ENCODE results near the gene RAPGEF6. TPM values are rescaled to one million over a fixed set of nuclear protein-coding genes. Genes with fewer than 3 reads are reported as not detected.

The RAPGEF6 gene
- total and polyA plus RNA-seq, 11 donors: 2.3 to 13.9 (median 8.6) TPM

DNA sequence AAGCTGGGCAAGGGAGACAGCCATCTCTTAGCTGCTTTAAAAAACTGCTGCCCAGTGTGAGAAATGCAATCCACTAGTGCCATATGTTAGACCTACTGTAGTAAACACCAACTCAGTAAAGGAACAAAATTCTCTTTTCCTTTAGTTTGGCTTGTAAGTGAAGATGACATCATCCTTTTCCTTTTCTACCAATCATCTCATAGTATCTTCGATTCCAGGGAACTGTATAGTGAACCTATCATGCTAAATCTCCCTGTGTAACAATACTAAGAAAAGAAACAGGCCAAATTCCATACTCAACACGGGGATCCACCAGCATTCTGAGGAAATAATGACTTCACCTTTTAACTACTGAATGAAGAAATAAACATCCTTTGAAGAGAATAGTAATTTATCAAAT, 100.1 kb downstream of the RAPGEF6 start:
- H3K36me3 ChIP-seq: peaks cover 0 to 3% (median 0%) of the 10 kb centered on the region in 9 donors
- TF ChIP-seq, protein P1, sequence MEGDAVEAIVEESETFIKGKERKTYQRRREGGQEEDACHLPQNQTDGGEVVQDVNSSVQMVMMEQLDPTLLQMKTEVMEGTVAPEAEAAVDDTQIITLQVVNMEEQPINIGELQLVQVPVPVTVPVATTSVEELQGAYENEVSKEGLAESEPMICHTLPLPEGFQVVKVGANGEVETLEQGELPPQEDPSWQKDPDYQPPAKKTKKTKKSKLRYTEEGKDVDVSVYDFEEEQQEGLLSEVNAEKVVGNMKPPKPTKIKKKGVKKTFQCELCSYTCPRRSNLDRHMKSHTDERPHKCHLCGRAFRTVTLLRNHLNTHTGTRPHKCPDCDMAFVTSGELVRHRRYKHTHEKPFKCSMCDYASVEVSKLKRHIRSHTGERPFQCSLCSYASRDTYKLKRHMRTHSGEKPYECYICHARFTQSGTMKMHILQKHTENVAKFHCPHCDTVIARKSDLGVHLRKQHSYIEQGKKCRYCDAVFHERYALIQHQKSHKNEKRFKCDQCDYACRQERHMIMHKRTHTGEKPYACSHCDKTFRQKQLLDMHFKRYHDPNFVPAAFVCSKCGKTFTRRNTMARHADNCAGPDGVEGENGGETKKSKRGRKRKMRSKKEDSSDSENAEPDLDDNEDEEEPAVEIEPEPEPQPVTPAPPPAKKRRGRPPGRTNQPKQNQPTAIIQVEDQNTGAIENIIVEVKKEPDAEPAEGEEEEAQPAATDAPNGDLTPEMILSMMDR (IDR thresholded peaks at IDR 0.05): no peak
- no peak for TF ChIP-seq POLR2A (IDR thresholded peaks at IDR 0.05)
- intact Hi-C loops (cut with DNase I): no loop called here
- no peaks in the 10 kb centered on the region for H3K9me3 ChIP-seq
- peaks cover 0 to 63% (median 16%) of the 10 kb centered on the region in 12 donors for H3K4me1 ChIP-seq
- 41 to 55% (median 50%) methylated on average over 2 of the region's 2 CpGs for WGBS, 4 donors
- DNase-seq (no peak), ATAC-seq (no peak)
- H3K4me3 ChIP-seq: no peak overlapping the region
- H3K27me3 ChIP-seq: no peaks in the 10 kb centered on the region
- H3K27ac ChIP-seq: no peak overlapping the region

DNA sequence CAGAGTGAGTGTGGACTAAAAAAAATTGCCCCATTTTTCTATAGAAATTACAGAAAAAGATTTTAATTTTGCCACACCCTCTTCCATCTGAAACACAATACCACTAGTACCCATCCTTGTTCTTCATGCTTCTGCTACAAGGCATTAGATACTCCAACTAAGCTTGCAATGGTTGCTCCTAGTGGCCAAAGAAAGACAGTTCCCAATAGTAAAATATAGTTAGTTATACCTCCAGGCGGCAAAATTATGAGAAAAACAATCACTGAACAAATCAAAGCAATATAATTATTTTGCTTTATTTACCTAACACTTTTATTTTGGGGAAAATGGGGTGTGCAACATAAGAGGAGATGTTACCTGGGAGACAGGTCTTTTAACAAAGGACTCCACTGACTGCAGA, 101.2 kb downstream of the RAPGEF6 start:
- WGBS, 4 donors: 96 to 99% (median 97%) methylated on average over 1 of the region's 1 CpG
- no peak for ATAC-seq
- Histone ChIP-seq H3K36me3 (no peaks in the 10 kb centered on the region), H3K4me1 (peaks cover 0 to 73% (median 16%) of the 10 kb centered on the region in 12 donors), H3K27ac (no peak overlapping the region), H3K4me3 (no peak overlapping the region), H3K27me3 (no peaks in the 10 kb centered on the region), H3K9me3 (no peaks in the 10 kb centered on the region)
- intact Hi-C loops (cut with DNase I): no loop called here
- TF ChIP-seq POLR2A (IDR thresholded peaks at IDR 0.05): no peak
- TF ChIP-seq, protein P1 (IDR thresholded peaks at IDR 0.05): peak in 6 of 12 donors; percentile 6 to 22 (median 16)
- no peak for DNase-seq

DNA sequence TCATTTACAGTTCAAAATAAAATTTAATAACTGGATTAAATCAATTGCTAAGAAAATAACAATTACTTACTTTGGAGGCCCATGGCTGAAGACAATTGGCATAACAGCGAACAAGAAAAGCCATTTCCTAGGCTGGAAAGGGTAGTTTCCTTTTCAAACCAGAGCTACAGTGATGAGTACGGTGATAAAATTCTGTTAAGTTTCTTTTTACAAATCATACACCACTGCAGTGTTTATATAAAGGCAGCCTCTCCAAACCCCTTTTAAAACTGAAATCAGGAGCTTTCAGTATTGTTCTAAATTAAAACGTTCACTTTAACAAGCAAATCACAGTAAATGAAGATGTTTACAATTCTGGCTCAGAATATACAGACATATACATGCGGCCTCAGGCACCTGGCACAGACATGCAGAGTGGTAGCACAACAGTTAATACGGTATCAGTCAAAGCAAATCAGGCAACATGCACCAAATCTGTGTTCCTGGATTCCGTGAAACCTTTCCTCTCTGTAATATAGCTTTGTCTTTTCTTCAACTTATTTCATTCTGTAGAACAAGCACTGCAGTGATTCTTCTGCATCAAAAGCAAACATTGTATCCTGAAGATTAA, 102.9 kb downstream of the RAPGEF6 start:
- TF ChIP-seq, protein P1 (IDR thresholded peaks at IDR 0.05): no peak
- TF ChIP-seq POLR2A (IDR thresholded peaks at IDR 0.05): no peak
- H3K27ac ChIP-seq: peak overlapping the region; percentile 9 to 64 (median 26)
- peaks cover 0 to 69% (median 16%) of the 10 kb centered on the region in 12 donors for H3K4me1 ChIP-seq
- H3K9me3 ChIP-seq: no peaks in the 10 kb centered on the region
- H3K27me3 ChIP-seq: no peaks in the 10 kb centered on the region
- peak in 1 of 4 donors; percentile 38 for ATAC-seq
- WGBS, 4 donors: 44 to 52% (median 51%) methylated on average over 6 of the region's 6 CpGs
- no peak for DNase-seq
- H3K36me3 ChIP-seq: no peaks in the 10 kb centered on the region
- peak overlapping the region in 8 of 12 donors; percentile 18 to 44 (median 36) for H3K4me3 ChIP-seq
- intact Hi-C loops (cut with DNase I): no loop called here

DNA sequence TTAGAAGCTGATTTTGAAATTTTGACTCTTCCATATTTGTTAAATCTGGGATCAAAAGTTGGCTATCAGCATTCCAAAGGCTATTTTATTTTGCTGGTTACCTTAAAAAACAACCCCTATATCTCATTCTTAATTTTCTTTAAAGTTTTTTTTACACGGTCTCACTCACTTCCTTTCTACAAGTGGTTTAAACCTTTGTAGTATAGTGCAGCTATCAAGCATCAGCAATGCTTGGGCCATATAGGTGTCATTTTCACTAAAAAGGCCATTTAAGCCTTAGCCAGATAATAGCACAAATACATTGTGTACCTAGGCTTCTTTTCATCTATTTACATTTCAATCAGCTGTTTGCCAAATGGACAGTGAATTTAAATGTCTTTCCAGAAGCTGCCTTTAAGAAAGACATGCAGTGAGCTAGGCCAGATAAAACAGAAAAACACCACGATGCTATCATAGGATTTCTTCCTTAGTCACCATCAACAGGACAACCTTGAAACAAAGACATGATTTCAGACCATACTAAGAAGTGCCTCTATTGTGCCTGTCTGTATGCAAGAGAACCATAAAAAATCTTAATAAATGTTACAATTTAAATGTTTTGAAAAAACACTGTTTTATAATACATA, 104.2 kb downstream of the RAPGEF6 start:
- DNase-seq: no peak
- Histone ChIP-seq H3K4me3 (no peak overlapping the region), H3K36me3 (no peaks in the 10 kb centered on the region), H3K27me3 (no peaks in the 10 kb centered on the region), H3K9me3 (no peaks in the 10 kb centered on the region), H3K4me1 (peaks cover 0 to 69% (median 14%) of the 10 kb centered on the region in 12 donors), H3K27ac (peak overlapping the region in 1 of 12 donors; percentile 22)
- TF ChIP-seq, protein P1 (IDR thresholded peaks at IDR 0.05): no peak
- TF ChIP-seq POLR2A (IDR thresholded peaks at IDR 0.05): no peak
- ATAC-seq: no peak
- 43 to 50% (median 46%) methylated on average over 2 of the region's 2 CpGs for WGBS, 4 donors
- intact Hi-C loops (cut with DNase I): no loop called here

All from heart left ventricle (tissue), 16 donors.